Measurements from ENCODE around the gene RAX2. TPM values are rescaled to one million over a fixed set of nuclear protein-coding genes. Genes with fewer than 3 reads are reported as not detected.

Gene RAX2
- total and polyA plus RNA-seq, 9 of the 15 experiments (the other 6 are each of a cell fraction or from before 2014, with no cell fraction given): not detected

- no peaks in the 10 kb centered on the region for H3K36me3 ChIP-seq (ENCODE audit: control insufficient read depth, insufficient read depth, low read length)
- H3K4me1 ChIP-seq (replicated peaks in 1 of 2; ENCODE audit: control insufficient read depth in 2 of 2, insufficient read depth in 2 of 2, low read length in 2 of 2): peaks cover 7 to 31% of the 10 kb centered on the region in 2 experiments; a peak in 3 of 5 replicates
- POLR2A ChIA-PET: interaction anchor here (1.2 kb wide), 1 partner anchor 10 kb away, joined by 3 read pairs; no protein-coding TSS in a partner anchor
- no peak overlapping the region for H3K27ac ChIP-seq (ENCODE audit: extremely low read depth, low read depth, low read length)
- H4K20me1 ChIP-seq (replicated peaks; ENCODE audit: control insufficient read depth, insufficient read depth, low read length): no peaks in the 10 kb centered on the region
- no peaks in the 10 kb centered on the region for H3K9me1 ChIP-seq (ENCODE audit: control insufficient read depth, insufficient read depth, low read length)
- H3K9me3 ChIP-seq (replicated peaks; ENCODE audit: control insufficient read depth, insufficient read depth, low read depth, low read length): no peaks in the 10 kb centered on the region
- H3K27me3 ChIP-seq (ENCODE audit: control insufficient read depth in 2 of 2, insufficient read depth in 2 of 2, low read length in 2 of 2): no peaks in the 10 kb centered on the region
- no peak overlapping the region for H2AFZ ChIP-seq (ENCODE audit: low read depth, low read length)
- in situ Hi-C loops (cut with MboI): no loop called here
- H3K79me2 ChIP-seq (ENCODE audit: control insufficient read depth, insufficient read depth, low read length): no peaks in the 10 kb centered on the region
- CTCF ChIA-PET (ENCODE audit: low intra/inter-chr PET ratio): interaction anchor here (1.6 kb wide), 1 partner anchor 54 kb away, joined by 8 read pairs; no protein-coding TSS in a partner anchor
- no peak for DNase-seq (ENCODE audit: extremely low read depth in 1 of 4, low spot score in 3 of 4)
- no peak for ATAC-seq
- intact Hi-C loops (cut with micrococcal nuclease): loop anchor here (2.0 to 5.0 kb wide), 3 partner anchors 43 to 127 kb away; partner anchors contain the start of gene MRPL54
- 80% methylated on average over 4 of the region's 4 CpGs for WGBS (ENCODE audit: insufficient coverage, low coverage, missing lambda C conversion rate)
- H3K4me2 ChIP-seq (ENCODE audit: insufficient read depth, low read length): no peak overlapping the region
- no peak overlapping the region for H3K4me3 ChIP-seq
- no peak for FAIRE-seq
- H3K9ac ChIP-seq (ENCODE audit: insufficient read depth in 1 of 2, low read depth in 2 of 2, low read length in 2 of 2): no peak overlapping the region
- BruUV-seq (replicated peaks): no TSS peak
- TF ChIP-seq ARID3B (CRISPR knock-in tag; IDR thresholded peaks at IDR 0.05; ENCODE audit: borderline replicate concordance): no peak
- no peak for TF ChIP-seq MIER1 (IDR thresholded peaks at IDR 0.05; ENCODE audit: low read depth)
- TF ChIP-seq GTF2A2 (tag; IDR thresholded peaks at IDR 0.05): no peak
- no peak for TF ChIP-seq KLF1 (tag; IDR thresholded peaks at IDR 0.05)
- no peak for TF ChIP-seq ETV6 (IDR thresholded peaks at IDR 0.05; ENCODE audit: borderline replicate concordance in 1 of 2, low read depth in 2 of 2, low read length in 1 of 2)
- no peak for TF ChIP-seq ETV6 (CRISPR knock-in tag; IDR thresholded peaks at IDR 0.05; ENCODE audit: borderline replicate concordance)
- TF ChIP-seq HNRNPL (IDR thresholded peaks at IDR 0.05; ENCODE audit: low read depth, low read length): no peak
- no peak for TF ChIP-seq ZNF444 (CRISPR knock-in tag; IDR thresholded peaks at IDR 0.05)
- TF ChIP-seq CBFA2T2 (conservative IDR thresholded peaks at IDR 0.05): no peak
- no peak for TF ChIP-seq PYGO2 (tag; IDR thresholded peaks at IDR 0.05)
- no peak for TF ChIP-seq ZNF609 (CRISPR knock-in tag; IDR thresholded peaks at IDR 0.05; ENCODE audit: borderline replicate concordance)
These were observed 52.2 kb downstream of the RAX2 start for GRCh38 chr19:3719868-3720267.

All from K562 (cell line).